ENCODE data around the gene SLC31A1. TPM values are rescaled to one million over a fixed set of nuclear protein-coding genes. Genes with fewer than 3 reads are reported as not detected.

The SLC31A1 gene
- total RNA-seq (20.8 and 22.7 TPM in 2 replicates), polyA plus RNA-seq (11.3 and 13.5 TPM in 2 replicates), polyA minus RNA-seq (19.5 and 20.4 TPM in 2 replicates), Bru-seq, nascent RNA (percentile 67 among the genes with signal in this experiment), BruChase-seq, experiment 1, labeled RNA remaining after a 6-hour chase (percentile 80 among the genes with signal in this experiment), BruChase-seq, experiment 2, labeled RNA remaining after a 2-hour chase (percentile 69 among the genes with signal in this experiment)
- 13.5 and 14.7 TPM in 2 replicates for polyA plus RNA-seq (2011; cell fraction: cytosol; rRNA removed)
- 4.1 and 5.5 TPM in 2 replicates for polyA plus RNA-seq (2011; cell fraction: nucleus; rRNA removed)
- 23.8 and 24.1 TPM in 2 replicates for polyA plus RNA-seq (2012)
- 16.5 TPM for polyA minus RNA-seq (2011; cell fraction: cytosol; rRNA and poly(A)+ RNA removed)
- 5.2 and 6.4 TPM in 2 replicates for polyA minus RNA-seq (2011; cell fraction: nucleus; rRNA and poly(A)+ RNA removed)
- long read RNA-seq, full-length matches to known transcripts: 81 of 91 reads
- long read RNA-seq, partial matches to known transcripts: 0 of 91 reads
- long read RNA-seq, other reads (novel, unspliced or antisense): 10 of 91 reads

DNA sequence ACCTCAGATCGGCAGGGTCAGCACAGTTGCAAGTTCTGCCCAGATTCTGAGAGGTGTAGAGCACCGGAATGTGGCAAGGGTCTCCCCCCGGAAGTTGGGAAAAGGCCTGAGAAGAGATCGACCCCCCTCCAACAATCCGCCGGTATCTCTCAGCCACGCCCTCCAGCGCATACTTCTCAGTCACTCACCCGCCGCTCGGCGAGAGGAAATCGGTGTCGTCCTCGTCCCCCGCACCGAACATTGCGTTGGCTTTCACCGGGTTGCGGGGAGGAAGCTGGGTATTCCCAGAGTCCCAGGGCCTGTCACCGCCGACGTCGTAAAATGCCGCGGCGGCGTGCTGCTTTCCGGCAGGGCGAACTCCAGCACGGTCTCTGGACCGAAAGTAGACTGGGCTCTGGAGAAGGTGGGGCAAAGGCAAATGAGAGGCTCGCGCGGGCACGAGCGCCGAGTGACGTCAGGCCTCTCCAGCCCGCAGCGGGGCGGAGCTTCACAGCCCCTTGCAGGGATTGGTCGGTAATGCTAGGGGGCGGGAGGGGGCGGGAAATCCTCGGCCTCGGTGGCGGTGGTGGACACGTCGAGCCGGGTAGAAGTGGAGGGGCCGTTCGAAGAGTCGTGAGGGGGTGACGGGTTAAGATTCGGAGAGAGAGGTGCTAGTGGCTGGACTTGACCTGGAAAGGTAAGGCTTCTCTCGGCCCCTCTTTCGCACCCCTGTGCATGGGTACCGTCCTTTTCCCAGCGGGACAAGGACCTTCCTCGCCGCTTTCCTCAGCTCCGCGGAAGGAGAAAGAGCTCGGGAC lies at the start of gene SLC31A1, which contains the start of gene FKBP15:
Gene SLC31A1, plus strand, starts transcription at position 542 of the 797 bp plus-strand sequence. CDS start 34,605 bp downstream, outside the sequence.
Gene FKBP15, minus strand, starts transcription at position 275 of the 797 bp plus-strand sequence. Its CDS starts 34 bp downstream, at position 241.
- CTCF ChIA-PET: interaction anchor here (0.5 to 2.4 kb wide), 12 partner anchors 12 to 1135 kb away, joined by 3 to 16 read pairs (median 4); partner anchors contain the start of genes CDC26, PRPF4, SLC31A2 and WDR31
- POLR2A ChIA-PET: interaction anchor here (0.6 to 1.4 kb wide), 7 partner anchors 33 to 1639 kb away, joined by 3 to 5 read pairs (median 3); partner anchors contain the start of genes CDC26 and PRPF4
- FAIRE-seq (peak; percentile 95), DNase-seq (ENCODE audit: low read depth, low spot score) (peak; percentile 99)
- TF ChIP-seq POLR2AphosphoS5 (IDR thresholded peaks at IDR 0.05; ENCODE audit: insufficient read depth, low read depth, low read length) (peak; percentile 51), GATA2 (IDR thresholded peaks at IDR 0.05; ENCODE audit: insufficient read depth, insufficient read length, low read depth, low read length) (no peak), POLR2A (IDR thresholded peaks at IDR 0.05; ENCODE audit: low read depth, low read length) (peak; percentile 75), MYC (IDR thresholded peaks at IDR 0.05; ENCODE audit: low read depth, low read length) (no peak), JUN (IDR thresholded peaks at IDR 0.05; ENCODE audit: borderline replicate concordance, insufficient read depth, insufficient read length, low read depth) (no peak), FOS (IDR thresholded peaks at IDR 0.05; ENCODE audit: borderline replicate concordance, insufficient read depth, low read length) (peak; percentile 16), EZH2 (IDR thresholded peaks at IDR 0.05; ENCODE audit: borderline replicate concordance, low read depth, low read length, severe bottlenecking) (no peak)
- TF ChIP-seq, protein P1, sequence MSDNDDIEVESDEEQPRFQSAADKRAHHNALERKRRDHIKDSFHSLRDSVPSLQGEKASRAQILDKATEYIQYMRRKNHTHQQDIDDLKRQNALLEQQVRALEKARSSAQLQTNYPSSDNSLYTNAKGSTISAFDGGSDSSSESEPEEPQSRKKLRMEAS (IDR thresholded peaks at IDR 0.05; ENCODE audit: insufficient read depth, insufficient read length): peak; percentile 54
- TF ChIP-seq, protein P2, sequence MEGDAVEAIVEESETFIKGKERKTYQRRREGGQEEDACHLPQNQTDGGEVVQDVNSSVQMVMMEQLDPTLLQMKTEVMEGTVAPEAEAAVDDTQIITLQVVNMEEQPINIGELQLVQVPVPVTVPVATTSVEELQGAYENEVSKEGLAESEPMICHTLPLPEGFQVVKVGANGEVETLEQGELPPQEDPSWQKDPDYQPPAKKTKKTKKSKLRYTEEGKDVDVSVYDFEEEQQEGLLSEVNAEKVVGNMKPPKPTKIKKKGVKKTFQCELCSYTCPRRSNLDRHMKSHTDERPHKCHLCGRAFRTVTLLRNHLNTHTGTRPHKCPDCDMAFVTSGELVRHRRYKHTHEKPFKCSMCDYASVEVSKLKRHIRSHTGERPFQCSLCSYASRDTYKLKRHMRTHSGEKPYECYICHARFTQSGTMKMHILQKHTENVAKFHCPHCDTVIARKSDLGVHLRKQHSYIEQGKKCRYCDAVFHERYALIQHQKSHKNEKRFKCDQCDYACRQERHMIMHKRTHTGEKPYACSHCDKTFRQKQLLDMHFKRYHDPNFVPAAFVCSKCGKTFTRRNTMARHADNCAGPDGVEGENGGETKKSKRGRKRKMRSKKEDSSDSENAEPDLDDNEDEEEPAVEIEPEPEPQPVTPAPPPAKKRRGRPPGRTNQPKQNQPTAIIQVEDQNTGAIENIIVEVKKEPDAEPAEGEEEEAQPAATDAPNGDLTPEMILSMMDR (IDR thresholded peaks at IDR 0.05; ENCODE audit: extremely low read depth in 1 of 2, insufficient read depth in 1 of 2, low read depth in 1 of 2, low read length in 2 of 2): no peak
- Histone ChIP-seq H4K20me1 (replicated peaks; ENCODE audit: control insufficient read depth, extremely low read depth, insufficient read depth, low read length) (no peaks in the 10 kb centered on the region), H3K36me3 (ENCODE audit: control insufficient read depth in 2 of 2, extremely low read depth in 1 of 2, insufficient read depth in 2 of 2, low read length in 2 of 2) (no peaks in the 10 kb centered on the region), H3K79me2 (ENCODE audit: control insufficient read depth, insufficient read depth, low read length) (peaks cover 51% of the 10 kb centered on the region), H3K4me1 (ENCODE audit: control insufficient read depth, extremely low read depth, insufficient read depth, low read length) (peaks cover 21% of the 10 kb centered on the region), H2AFZ (ENCODE audit: low read depth, low read length) (peak within 1 kb of the TSS; percentile 95), H3K4me3 (replicated peaks in 1 of 3; ENCODE audit: insufficient read depth in 1 of 3, low read depth in 1 of 3, low read length in 3 of 3) (peak within 1 kb of the TSS; percentile 71 to 94 (median 90)), H3K27ac (ENCODE audit: insufficient read depth, low read depth, low read length) (peak within 1 kb of the TSS; percentile 65), H3K4me2 (ENCODE audit: insufficient read depth, low read length) (peak within 1 kb of the TSS; percentile 95), H3K9ac (replicated peaks; ENCODE audit: extremely low read depth, insufficient read depth, low read length) (peak within 1 kb of the TSS; percentile 95), H3K9me3 (replicated peaks; ENCODE audit: control insufficient read depth, insufficient read depth, low read length) (no peaks in the 10 kb centered on the region), H3K27me3 (ENCODE audit: control insufficient read depth in 2 of 2, insufficient read depth in 2 of 2, low read length in 2 of 2) (no peaks in the 10 kb centered on the region), H3K9me1 (replicated peaks; ENCODE audit: control insufficient read depth, extremely low read depth, insufficient read depth, low read length) (no peaks in the 10 kb centered on the region)
- intact Hi-C loops (cut with micrococcal nuclease) (loop anchor here (1.0 kb wide), 1 partner anchor 54 kb away; the partner anchor contains the start of genes CDC26 and PRPF4), dilution Hi-C loops (cut with MboI; ENCODE audit: extremely low pct_ligation_motif_present, low sequenced_read_pairs) (no loop called here)
- BruUV-seq (replicated peaks): no TSS peak
